GM12878 (cell line): ENCODE results near the gene REV1. TPM values are rescaled to one million over a fixed set of nuclear protein-coding genes. Genes with fewer than 3 reads are reported as not detected.
A peak's percentile ranks its signal among the peaks of the same experiment; 100 is the strongest.
"Not testable (repeated sequence)": the region's sequence is repeated elsewhere in the genome, so short reads cannot be mapped to it uniquely, and the experiment has no call there.

Experiments used
- ATAC-seq: fragments of 200-7000 bp; cut with Tn5 transposase; 3 replicates; pipeline ENCODE4 v1.9.1; 2020; ENCODE audit warnings: mild to moderate bottlenecking, moderate library complexity
- BruUV-seq: library from RNA; stranded (reverse); fragments of 400-500 nt; replicated peaks from 2 replicates; lab custom pipeline; 2021; lab: Mats Ljungman, UMichigan
- CTCF ChIA-PET: fragments of 300-600 bp; sonication (Branson Sonifier 250); formaldehyde crosslinking; extraction: SDS; loops from one replicate; lab custom pipeline; 2021; ENCODE audit warnings: inconsistent platforms; lab: Yijun Ruan, JAX
- POLR2A ChIA-PET: fragments of 350-600 bp; formaldehyde crosslinking; extraction: SDS; loops from one replicate; lab custom pipeline; 2021; ENCODE audit warnings: inconsistent platforms; lab: Charles Lee
- RAD21 ChIA-PET: fragments of 300-600 bp; sonication (Branson Sonifier 250); formaldehyde crosslinking; loops from one replicate; lab custom pipeline; 2023; ENCODE audit warnings: antibody characterized with exemption; ENCODE audit not compliant: unreplicated experiment; lab: Charles Lee
- SMC1A ChIA-PET: fragments of 300-600 bp; sonication (Branson Sonifier 250); formaldehyde crosslinking; loops from one replicate; lab custom pipeline; 2023; ENCODE audit not compliant: unreplicated experiment, uncharacterized antibody; lab: Charles Lee
- DNase-seq: peaks from one replicate; pipeline ENCODE4 v3.0.0-alpha.2; 2011; ENCODE audit warnings: low read depth, low spot score
- FAIRE-seq: peaks from 3 replicates; lab custom pipeline; 2011; peaks lifted over from hg19 to GRCh38; lab: Jason Lieb, UNC
- H2AFZ ChIP-seq: 2 replicates; pipeline ENCODE4 v1.6.0; 2011; ENCODE audit warnings: low read depth, low read length, control low read depth; ENCODE audit not compliant: control insufficient read depth
- H3K27ac ChIP-seq: 2 replicates; pipeline ENCODE4 v1.5.1; 2011; ENCODE audit warnings: control low read depth; ENCODE audit not compliant: control insufficient read depth, insufficient read depth
- H3K27me3 ChIP-seq, 2 experiments: replicated peaks in 1 of 2; 2 replicates each; pipeline versions ENCODE4 v1.6.0 to v1.6.1; 2011; ENCODE audit warnings: low read length in 1 of 2; ENCODE audit not compliant: control insufficient read depth in 2 of 2, insufficient read depth in 2 of 2
- H3K36me3 ChIP-seq, 2 experiments: 2 replicates each; pipeline ENCODE4 v1.5.1; 2011; ENCODE audit warnings: low read length in 1 of 2; ENCODE audit not compliant: control insufficient read depth in 2 of 2, insufficient read depth in 2 of 2
- H3K4me1 ChIP-seq: 2 replicates; pipeline ENCODE4 v1.6.1; 2011; ENCODE audit warnings: mild to moderate bottlenecking, low read length, moderate library complexity, mixed read lengths; ENCODE audit not compliant: control insufficient read depth, insufficient read depth
- H3K4me2 ChIP-seq: 2 replicates; pipeline ENCODE4 v1.6.0; 2011; ENCODE audit warnings: control low read depth; ENCODE audit not compliant: control insufficient read depth, insufficient read depth
- H3K4me3 ChIP-seq: fragments of 200-600 bp; sonication (generic); 2 replicates; pipeline ENCODE4 v1.5.1; 2016
- H3K79me2 ChIP-seq: 2 replicates; pipeline ENCODE4 v1.6.0; 2011; ENCODE audit warnings: low read length; ENCODE audit not compliant: control insufficient read depth, insufficient read depth
- H3K9ac ChIP-seq: 2 replicates; pipeline ENCODE4 v1.8.0; 2011; ENCODE audit warnings: low read length, control low read depth, mixed read lengths; ENCODE audit not compliant: control insufficient read depth, insufficient read depth
- H3K9me3 ChIP-seq: replicated peaks from 3 replicates; pipeline ENCODE4 v1.5.1; 2011; ENCODE audit warnings: mild to moderate bottlenecking, low read length; ENCODE audit not compliant: control insufficient read depth, insufficient read depth
- H4K20me1 ChIP-seq: 2 replicates; pipeline ENCODE4 v1.6.0; 2011; ENCODE audit not compliant: control insufficient read depth, insufficient read depth
- BACH1 ChIP-seq: fragments of 450-650 bp; IDR thresholded peaks from 2 replicates; pipeline ENCODE4 v1.6.1; 2017; ENCODE audit warnings: mild to moderate bottlenecking, borderline replicate concordance
- IRF4 ChIP-seq: IDR thresholded peaks from 2 replicates; pipeline ENCODE4 v1.6.1; 2011; ENCODE audit warnings: low read depth, low read length
- POLR2AphosphoS5 ChIP-seq: IDR thresholded peaks from 2 replicates; pipeline ENCODE4 v1.6.1; 2011; ENCODE audit warnings: mild to moderate bottlenecking, low read length, inconsistent platforms
- RELA ChIP-seq: fragments of 450-650 bp; IDR thresholded peaks from 2 replicates; pipeline ENCODE4 v1.8.0; 2014; ENCODE audit warnings: borderline replicate concordance; ENCODE audit not compliant: partially characterized antibody
- RUNX3 ChIP-seq: IDR thresholded peaks from 2 replicates; pipeline ENCODE4 v1.6.1; 2012; ENCODE audit warnings: low read length, inconsistent platforms
- SMAD1 ChIP-seq: fragments of 450-650 bp; IDR thresholded peaks from 2 replicates; pipeline ENCODE4 v1.6.1; 2018; ENCODE audit warnings: mild to moderate bottlenecking, low read depth; ENCODE audit not compliant: partially characterized antibody
- WGBS: methylation state at CpG from one replicate; pipeline ENCODE4 v1.1.6; 2016; ENCODE audit warnings: low lambda C conversion rate; ENCODE audit not compliant: insufficient replicate concordance, insufficient coverage; ENCODE audit errors: missing lambda C conversion rate; 5-methylcytosine and 5-hydroxymethylcytosine counted together
- in situ Hi-C: fragments of 300-500 bp; cut with MboI; formaldehyde crosslinking; loops from 9 replicates; pipeline ENCODE4 v1.14.3; 2018; ENCODE audit warnings: mixed read lengths
- intact Hi-C: fragments of 100-400 bp; cut with micrococcal nuclease; formaldehyde crosslinking; loops from one replicate; pipeline ENCODE4 v1.14.2; 2022; ENCODE audit not compliant: unreplicated experiment
- polyA plus RNA-seq, 11 experiments: library from polyadenylated mRNA; depleted of rRNA in 4 of 11; unstranded in 6 of 11; stranded (reverse) in 5 of 11; fragments of >200 nt; fragmentation: Nextera tagmentation in 4 of 11; fragmentation: Illumina TruSeq in 1 of 11; extraction: Ambion mirVana in 4 of 11; extraction: Trizol in 1 of 11; gene quantifications; 1 replicate in 1 of 11; 2 replicates in 10 of 11; pipeline versions ENCODE4 v1.2.1 to v1.2.3, GENCODE V29; 2011 to 2016; ENCODE audit warnings: inconsistent platforms in 2 of 11, missing spikeins in 2 of 11, low read depth in 1 of 11
- total RNA-seq, 4 experiments: library from RNA; depleted of rRNA in 3 of 4; stranded (reverse); fragments of >200 nt in 3 of 4; fragmentation: Illumina TruSeq in 1 of 4; extraction: Trizol in 1 of 4; gene quantifications; 2 replicates each; pipeline versions ENCODE4 v1.2.1 to v1.2.3, GENCODE V29; 2013 to 2021

REV1 gene
- total and polyA plus RNA-seq, 10 of the 15 experiments (the other 5 are each of a cell fraction or from before 2014, with no cell fraction given), result 11.3 to 46.8 (median 29.0) TPM

DNA sequence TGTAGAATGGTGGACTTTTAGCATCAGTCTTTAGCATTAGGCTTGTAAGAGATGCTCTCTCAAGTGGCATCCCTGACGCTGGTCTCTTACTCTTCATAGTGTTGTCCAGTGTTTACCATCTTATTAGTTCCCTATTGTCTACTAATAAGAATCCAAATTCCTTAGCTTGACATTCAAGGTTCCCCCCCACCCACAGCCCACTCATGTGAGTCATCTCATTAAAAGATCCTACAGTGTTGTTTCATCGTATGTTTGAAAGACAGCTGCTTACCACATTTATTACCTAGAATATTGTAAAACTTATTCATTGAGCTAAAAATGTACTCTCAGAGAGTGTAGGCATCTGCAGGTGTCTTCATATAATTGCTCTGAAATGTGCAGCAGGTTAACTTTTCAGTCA, 124.2 kb downstream of the REV1 start:
- DNase-seq (no peak), FAIRE-seq (no peak), ATAC-seq (no peak)
- TF ChIP-seq SMAD1 (no peak), BACH1 (no peak), RELA (no peak), POLR2AphosphoS5 (no peak)
- POLR2A ChIA-PET, result interaction anchor here (0.9 to 1.6 kb wide), 2 partner anchors 9 to 12 kb away, joined by 3 to 4 read pairs; no protein-coding TSS in a partner anchor
- Histone ChIP-seq H3K36me3 (peaks cover 5 to 42% of the 10 kb centered on the region in 2 experiments), H3K27ac (no peak overlapping the region), H3K4me3 (no peak overlapping the region), H3K9ac (no peak overlapping the region), H3K79me2 (no peaks in the 10 kb centered on the region), H2AFZ (no peak overlapping the region), H4K20me1 (no peaks in the 10 kb centered on the region), H3K9me3 (no peaks in the 10 kb centered on the region), H3K4me2 (no peak overlapping the region), H3K4me1 (no peaks in the 10 kb centered on the region), H3K27me3 (no peaks in the 10 kb centered on the region)
- 100% methylated on average over 2 of the region's 2 CpGs for WGBS
- SMC1A ChIA-PET, result interaction anchor here (1.2 to 3.0 kb wide), 6 partner anchors 9 to 116 kb away, joined by 3 to 11 read pairs (median 6); no protein-coding TSS in a partner anchor
- CTCF ChIA-PET, result interaction anchor here (0.5 to 2.2 kb wide), 7 partner anchors 8 to 239 kb away, joined by 3 to 9 read pairs (median 3); no protein-coding TSS in a partner anchor
- in situ Hi-C loops, result no loop called here
- intact Hi-C loops, result no loop called here
- RAD21 ChIA-PET, result interaction anchor here (0.9 to 1.5 kb wide), 2 partner anchors 9 to 17 kb away, joined by 3 read pairs; no protein-coding TSS in a partner anchor
- no TSS peak for BruUV-seq

DNA sequence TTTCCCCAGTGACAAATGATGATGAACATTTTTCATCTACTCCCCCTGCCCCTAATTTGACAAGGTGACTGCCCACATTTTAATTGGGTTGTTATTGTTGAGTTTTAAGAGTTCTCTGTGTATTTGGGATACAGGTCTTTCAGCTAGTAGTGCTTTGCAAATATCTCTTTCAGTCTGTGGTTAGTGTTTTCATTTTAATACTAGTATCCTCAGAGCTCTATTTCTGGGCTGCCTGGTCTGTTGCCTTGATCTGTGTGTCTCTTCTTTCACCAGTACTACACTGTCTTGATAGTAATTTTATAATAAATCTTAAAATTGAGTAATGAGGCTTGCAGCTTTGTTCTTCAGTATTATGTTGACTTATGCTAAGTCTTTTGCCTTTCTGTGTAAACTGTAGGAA, 133.0 kb downstream of the REV1 start:
- peaks cover 0 to 6% of the 10 kb centered on the region in 2 experiments; a peak in 2 of 4 replicates for H3K36me3 ChIP-seq
- intact Hi-C loops, result no loop called here
- no peak overlapping the region for H3K4me3 ChIP-seq
- DNase-seq (no peak), FAIRE-seq (no peak), ATAC-seq (peak; percentile 79)
- H3K9me3 ChIP-seq, result no peaks in the 10 kb centered on the region
- H3K27ac ChIP-seq, result no peak overlapping the region
- no peaks in the 10 kb centered on the region for H4K20me1 ChIP-seq
- ChIA-PET POLR2A (interaction anchor here (0.6 to 2.0 kb wide), 4 partner anchors 9 to 115 kb away, joined by 3 to 10 read pairs (median 6); partner anchors contain the start of gene EIF5B), RAD21 (interaction anchor here (1.1 to 2.1 kb wide), 3 partner anchors 9 to 20 kb away, joined by 3 to 8 read pairs (median 8); partner anchors contain the start of genes EIF5B and TXNDC9), CTCF (interaction anchor here (1.3 to 2.8 kb wide), 3 partner anchors 9 to 125 kb away, joined by 3 to 15 read pairs (median 3); partner anchors contain the start of genes EIF5B and TXNDC9), SMC1A (interaction anchor here (0.8 to 2.6 kb wide), 9 partner anchors 8 to 266 kb away, joined by 3 to 17 read pairs (median 7); partner anchors contain the start of gene EIF5B)
- no TSS peak for BruUV-seq
- H2AFZ ChIP-seq, result no peak overlapping the region
- H3K27me3 ChIP-seq, result no peaks in the 10 kb centered on the region
- in situ Hi-C loops, result no loop called here
- peak overlapping the region; percentile 36; the same call in 1 of the 2 replicates for H3K4me2 ChIP-seq
- no peaks in the 10 kb centered on the region for H3K4me1 ChIP-seq
- H3K79me2 ChIP-seq, result peaks cover 67% of the 10 kb centered on the region
- H3K9ac ChIP-seq, result no peak overlapping the region
- peak; percentile 51 for TF ChIP-seq RUNX3
- TF ChIP-seq IRF4, result no peak
- TF ChIP-seq, all 136 proteins: peak for 1

DNA sequence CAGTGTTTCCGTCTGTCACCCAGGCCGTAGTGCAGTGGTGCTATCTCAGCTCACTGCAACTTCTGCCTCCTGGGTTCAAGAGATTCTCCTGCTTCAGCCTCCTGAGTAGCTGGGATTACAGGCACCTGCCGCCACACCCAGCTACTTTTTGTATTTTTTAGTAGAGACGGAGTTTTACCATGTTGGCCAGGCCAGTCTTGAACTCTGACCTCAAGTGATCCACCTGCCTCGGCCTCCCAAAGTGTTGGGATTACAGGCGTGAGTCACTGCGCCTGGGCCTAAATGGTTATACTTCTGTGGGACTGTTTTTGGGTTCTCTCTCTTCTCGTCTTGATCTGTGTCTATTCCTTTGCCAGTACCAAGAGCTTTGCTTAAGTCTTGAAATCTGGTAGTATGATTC, 135.0 kb downstream of the REV1 start:
- H2AFZ ChIP-seq, H3K27ac ChIP-seq, H3K36me3 ChIP-seq, BruUV-seq, H3K9me3 ChIP-seq, FAIRE-seq, RAD21 ChIA-PET, POLR2A ChIA-PET, in situ Hi-C loops, H3K27me3 ChIP-seq, H3K4me2 ChIP-seq, ATAC-seq, DNase-seq, intact Hi-C loops, H4K20me1 ChIP-seq, H3K9ac ChIP-seq, H3K4me1 ChIP-seq, H3K4me3 ChIP-seq: not testable (repeated sequence)
- ChIA-PET SMC1A (interaction anchor here (1.3 kb wide), 2 partner anchors 13 to 22 kb away, joined by 3 to 4 read pairs; no protein-coding TSS in a partner anchor), CTCF (interaction anchor here (1.3 kb wide), 1 partner anchor 49 kb away, joined by 3 read pairs; no protein-coding TSS in a partner anchor)
- H3K79me2 ChIP-seq, result peaks cover 86% of the 10 kb centered on the region
- 100% methylated on average over 6 of the region's 8 CpGs for WGBS
